Bronchial epithelial cell (primary cell): ENCODE results near the gene ABHD16A. TPM values are rescaled to one million over a fixed set of nuclear protein-coding genes. Genes with fewer than 3 reads are reported as not detected.

Source experiments
- DNase-seq: peaks from one replicate; pipeline ENCODE4 v3.0.0-alpha.2; 2010; ENCODE audit warnings: low read depth
- FAIRE-seq: peaks from 2 replicates; lab custom pipeline; 2011; peaks lifted over from hg19 to GRCh38; lab: Jason Lieb, UNC
- H3K27me3 ChIP-seq: 2 replicates; pipeline ENCODE4 v1.5.1; 2011; ENCODE audit warnings: low read length; ENCODE audit not compliant: control insufficient read depth, insufficient read depth
- H3K36me3 ChIP-seq: 2 replicates; pipeline ENCODE4 v1.5.1; 2011; ENCODE audit warnings: low read length; ENCODE audit not compliant: control insufficient read depth, insufficient read depth
- H3K4me3 ChIP-seq: 2 replicates; pipeline ENCODE4 v1.5.1; 2011; ENCODE audit warnings: mild to moderate bottlenecking, low read depth, low read length, control low read depth
- total RNA-seq: library from RNA; depleted of rRNA; stranded (reverse); fragments of >200 nt; gene quantifications from 2 replicates; pipeline ENCODE4 v1.2.1, GENCODE V29; 2014
- TF ChIP-seq, protein P1 (sequence below): IDR thresholded peaks from 2 replicates; pipeline ENCODE4 v1.5.1; 2011; ENCODE audit warnings: mild to moderate bottlenecking, moderate library complexity, low read length, control low read depth, inconsistent platforms; ENCODE audit not compliant: insufficient read depth, severe bottlenecking

Gene ABHD16A
- total RNA-seq, 1 donor from 2014 or later = 32.9 TPM

- no peak for FAIRE-seq
- H3K36me3 ChIP-seq = peaks cover 17% of the 10 kb centered on the region
- peak; percentile 71 for DNase-seq
- peak overlapping the region; percentile 91 for H3K4me3 ChIP-seq
- TF ChIP-seq, protein P1, sequence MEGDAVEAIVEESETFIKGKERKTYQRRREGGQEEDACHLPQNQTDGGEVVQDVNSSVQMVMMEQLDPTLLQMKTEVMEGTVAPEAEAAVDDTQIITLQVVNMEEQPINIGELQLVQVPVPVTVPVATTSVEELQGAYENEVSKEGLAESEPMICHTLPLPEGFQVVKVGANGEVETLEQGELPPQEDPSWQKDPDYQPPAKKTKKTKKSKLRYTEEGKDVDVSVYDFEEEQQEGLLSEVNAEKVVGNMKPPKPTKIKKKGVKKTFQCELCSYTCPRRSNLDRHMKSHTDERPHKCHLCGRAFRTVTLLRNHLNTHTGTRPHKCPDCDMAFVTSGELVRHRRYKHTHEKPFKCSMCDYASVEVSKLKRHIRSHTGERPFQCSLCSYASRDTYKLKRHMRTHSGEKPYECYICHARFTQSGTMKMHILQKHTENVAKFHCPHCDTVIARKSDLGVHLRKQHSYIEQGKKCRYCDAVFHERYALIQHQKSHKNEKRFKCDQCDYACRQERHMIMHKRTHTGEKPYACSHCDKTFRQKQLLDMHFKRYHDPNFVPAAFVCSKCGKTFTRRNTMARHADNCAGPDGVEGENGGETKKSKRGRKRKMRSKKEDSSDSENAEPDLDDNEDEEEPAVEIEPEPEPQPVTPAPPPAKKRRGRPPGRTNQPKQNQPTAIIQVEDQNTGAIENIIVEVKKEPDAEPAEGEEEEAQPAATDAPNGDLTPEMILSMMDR = no peak
- no peaks in the 10 kb centered on the region for H3K27me3 ChIP-seq
Observed at GRCh38 chr6:31651602-31652191, 51.4 kb downstream of the ABHD16A start.

- FAIRE-seq = no peak
- DNase-seq = no peak
- H3K27me3 ChIP-seq = no peaks in the 10 kb centered on the region
- TF ChIP-seq, protein P1 = no peak
- H3K4me3 ChIP-seq = no peak overlapping the region
- peaks cover 50% of the 10 kb centered on the region for H3K36me3 ChIP-seq
Observed at GRCh38 chr6:31645325-31645724, 57.8 kb downstream of the ABHD16A start.

DNA sequence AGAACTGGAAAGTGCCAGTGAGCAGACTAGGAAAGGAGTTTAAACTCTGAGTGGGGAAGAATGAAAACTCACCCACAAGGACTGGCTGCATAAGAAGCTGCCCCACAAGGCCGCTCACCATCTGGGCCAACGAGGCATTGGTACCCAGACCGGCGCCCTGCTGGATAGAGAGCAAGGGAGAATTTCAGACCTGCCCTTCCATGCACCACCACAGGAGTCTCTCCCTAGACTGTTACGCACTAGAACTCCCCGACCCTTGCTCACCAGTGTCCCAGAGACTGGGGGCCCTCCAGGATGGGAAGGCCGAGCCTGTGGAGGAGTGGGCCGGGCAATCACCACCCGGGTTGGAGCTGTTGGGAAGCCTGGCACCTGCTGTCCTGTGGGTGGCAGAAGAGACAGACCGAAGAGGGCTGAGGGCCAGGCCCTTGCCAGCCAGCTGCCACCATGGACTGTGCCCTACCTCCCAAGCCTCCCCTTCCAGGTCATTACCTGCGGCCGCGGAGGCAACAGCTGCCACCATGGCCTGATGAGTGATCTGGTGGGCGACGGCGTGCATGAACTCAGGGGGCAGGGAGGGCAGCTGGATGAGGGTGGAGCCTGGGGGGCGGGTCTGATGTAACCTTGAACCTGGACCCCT, 59.2 kb downstream of the ABHD16A start:
- peak; percentile 50 for FAIRE-seq

DNA sequence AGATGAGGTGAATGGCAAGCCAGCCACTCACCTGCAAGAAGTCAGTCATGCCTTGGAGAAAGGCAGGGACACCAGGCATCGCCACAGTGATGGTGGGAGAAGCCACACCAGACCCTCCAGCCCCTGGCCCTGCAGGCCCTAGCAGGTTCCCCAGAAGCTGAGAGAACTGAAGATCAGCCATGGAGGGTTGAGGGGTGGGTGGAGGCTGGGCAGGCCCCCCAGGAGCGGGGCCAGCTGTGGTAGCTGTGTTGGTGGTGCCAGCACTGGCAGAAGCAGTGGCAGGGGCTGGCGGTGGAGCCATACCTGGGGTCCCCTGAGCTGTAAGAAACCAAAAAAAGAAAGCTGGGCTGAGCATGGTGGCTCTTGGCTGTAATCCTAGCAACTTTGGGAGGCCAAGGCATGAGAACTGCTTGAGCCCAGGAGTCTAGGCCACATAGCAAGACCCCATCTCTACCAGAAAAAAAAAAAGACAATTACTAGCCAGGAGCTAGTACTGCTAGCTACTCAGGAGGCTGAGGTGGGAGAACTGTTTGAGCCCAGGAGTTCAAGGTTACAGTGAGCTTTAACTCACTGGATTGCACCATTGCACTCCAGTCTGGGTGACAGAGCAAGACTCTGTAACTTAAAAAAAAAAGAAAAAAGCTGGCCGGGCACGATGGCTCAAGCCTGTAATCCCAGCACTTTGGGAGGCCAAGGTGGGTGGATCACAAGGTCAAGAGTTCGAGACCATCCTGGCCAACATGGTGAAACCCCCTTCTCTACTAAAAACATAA, 60.1 kb downstream of the ABHD16A start:
- TF ChIP-seq, protein P1 = no peak
- FAIRE-seq = no peak
- peaks cover 49% of the 10 kb centered on the region for H3K36me3 ChIP-seq

More for the DNA sequence above, 59.2 kb downstream of the ABHD16A start:
- H3K27me3 ChIP-seq = no peaks in the 10 kb centered on the region
- DNase-seq = no peak
- H3K4me3 ChIP-seq = no peak overlapping the region
- H3K36me3 ChIP-seq = peaks cover 54% of the 10 kb centered on the region
- TF ChIP-seq, protein P1 = no peak

DNA sequence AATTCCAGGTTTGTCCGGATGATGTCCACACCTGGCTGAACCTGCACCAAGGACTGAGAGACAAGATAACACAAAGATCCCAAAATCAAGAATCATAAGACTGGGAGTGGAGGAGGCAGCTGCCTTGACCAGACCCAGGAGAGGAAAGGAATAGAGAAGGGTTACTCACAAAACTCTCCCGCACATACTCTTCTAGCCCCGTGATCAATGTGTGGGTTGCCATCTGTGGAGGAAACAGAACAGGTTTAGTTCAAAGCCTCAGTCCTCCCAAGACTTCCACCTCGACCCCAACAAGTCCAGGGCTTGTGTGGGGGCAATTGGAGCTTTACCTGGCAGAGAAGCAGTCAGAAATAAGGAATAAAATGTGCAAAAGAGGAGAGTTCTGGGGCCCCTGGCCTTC, 61.8 kb downstream of the ABHD16A start:
- Histone ChIP-seq H3K27me3 (no peaks in the 10 kb centered on the region), H3K4me3 (no peak overlapping the region), H3K36me3 (peaks cover 49% of the 10 kb centered on the region)
- no peak for FAIRE-seq
- no peak for DNase-seq
- TF ChIP-seq, protein P1 = no peak

More for the DNA sequence above, 60.1 kb downstream of the ABHD16A start:
- no peak for DNase-seq
- no peaks in the 10 kb centered on the region for H3K27me3 ChIP-seq
- no peak overlapping the region for H3K4me3 ChIP-seq
